Spleen (tissue), 7 donors: Measurements from ENCODE around the gene RALGAPA1.

Experiments used
- CTCF ChIP-seq, 11 experiments: fragments of 200-600 bp in 7 of 11; fragments of 450-650 bp in 4 of 11; sonication (generic) in 4 of 11; IDR thresholded peaks in 8 of 11; conservative IDR thresholded peaks in 3 of 11; 1 replicate in 7 of 11; 2 replicates in 4 of 11; pipeline versions ENCODE4 v1.4.0 to v1.8.0; 2016 to 2021; ENCODE audit warnings: antibody characterized with exemption in 11 of 11, inconsistent platforms in 4 of 11, mild to moderate bottlenecking in 1 of 11
- POLR2A ChIP-seq, 3 donors: fragments of 450-650 bp; IDR thresholded peaks; one replicate each; pipeline ENCODE4 v1.5.1; 2017; ENCODE audit warnings: antibody characterized with exemption in 3 of 3, mild to moderate bottlenecking in 1 of 3
- POLR2AphosphoS5 ChIP-seq, 3 donors: sonication (generic); formaldehyde crosslinking; IDR thresholded peaks; one replicate each; pipeline ENCODE4 v1.5.1; 2017; ENCODE audit warnings: antibody characterized with exemption in 3 of 3
- donor health status: DM: no; HTN: no; CAD: no; lungs with moderate emphysema.
- donor health status: DM: no; HTN: no; CAD: no.
- donor health status: DM: no; HTN: no; CAD: no.

DNA sequence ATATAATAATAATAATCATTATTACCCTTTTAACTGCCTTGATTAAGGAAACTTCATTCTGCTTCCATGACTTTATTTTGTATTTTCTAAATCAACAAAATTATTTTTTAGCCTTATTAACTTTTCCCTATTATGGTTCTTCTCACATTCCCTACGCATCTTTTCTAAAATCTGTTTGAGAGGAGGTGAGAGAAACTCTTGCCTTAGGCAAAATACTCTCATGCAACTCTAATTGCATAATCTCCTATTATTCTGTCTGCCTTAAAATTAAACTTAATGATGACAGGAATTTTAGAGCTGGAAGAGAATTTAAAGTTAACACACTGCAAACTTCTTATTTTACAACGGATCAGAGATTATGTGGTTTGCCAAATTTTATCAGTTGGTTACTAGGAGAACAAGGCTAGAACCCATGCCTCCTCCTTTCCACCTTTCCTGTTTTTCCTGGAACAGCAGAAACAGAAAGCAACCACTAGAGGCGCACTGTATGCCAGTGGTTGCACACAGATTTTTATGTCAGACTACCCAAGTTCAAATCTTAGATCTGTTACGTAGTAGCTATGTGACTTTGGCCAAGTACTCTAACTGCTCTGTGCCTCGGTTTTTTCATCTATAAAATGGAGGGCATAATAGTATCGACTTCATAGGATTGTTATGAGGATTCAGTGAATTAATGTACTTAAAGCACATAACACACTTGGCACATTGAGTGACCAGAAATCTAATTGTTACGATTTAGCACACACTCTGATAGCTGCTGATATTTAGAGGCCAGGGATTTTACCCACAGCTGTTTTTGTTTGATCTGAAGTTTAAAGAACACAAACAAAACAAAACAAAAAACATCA, 12.7 kb upstream of the RALGAPA1 start:
- peak in 9 of 11 experiments; percentile 22 to 79 (median 72) for TF ChIP-seq CTCF (IDR thresholded peaks at IDR 0.05 in 8 of 11, conservative IDR thresholded peaks at IDR 0.05 in 3 of 11)
- TF ChIP-seq POLR2A (IDR thresholded peaks at IDR 0.05), result no peak
- no peak for TF ChIP-seq POLR2AphosphoS5 (IDR thresholded peaks at IDR 0.05)
